NOMO-1 treated with DMSO at 0.1 percent for 48 hours (cell line): ENCODE data around the gene GPC6.

Experiments used
- DNase-seq: peaks from one replicate; lab custom pipeline; 2025; ENCODE audit not compliant: unreplicated experiment; lab: John Stamatoyannopoulos, UW

Gene GPC6

GRCh38 chr13:93882086-93882651 is 655.6 kb downstream of the GPC6 start:
- DNase-seq: no peak

GRCh38 chr13:93889430-93889951 is 662.9 kb downstream of the GPC6 start:
- DNase-seq: no peak

- DNase-seq: no peak
These were observed 673.4 kb downstream of the GPC6 start for GRCh38 chr13:93899981-93900380.

GRCh38 chr13:93900731-93901130 is 674.1 kb downstream of the GPC6 start:
- DNase-seq: no peak

GRCh38 chr13:93903909-93904308 is 677.3 kb downstream of the GPC6 start:
- no peak for DNase-seq

- DNase-seq: no peak
These were observed 688.7 kb downstream of the GPC6 start for GRCh38 chr13:93915269-93915809.

- DNase-seq: no peak
These were observed 695.7 kb downstream of the GPC6 start for GRCh38 chr13:93922063-93922855.

- no peak for DNase-seq
These were observed 699.4 kb downstream of the GPC6 start for GRCh38 chr13:93925990-93926389.

GRCh38 chr13:93926425-93926824 is 699.8 kb downstream of the GPC6 start:
- no peak for DNase-seq

- no peak for DNase-seq
These were observed 700.8 kb downstream of the GPC6 start for GRCh38 chr13:93927431-93927830.

GRCh38 chr13:93932901-93933300 is 706.3 kb downstream of the GPC6 start:
- DNase-seq: no peak

- no peak for DNase-seq
These were observed 710.3 kb downstream of the GPC6 start for GRCh38 chr13:93936901-93937300.

- DNase-seq: no peak
These were observed 714.8 kb downstream of the GPC6 start for GRCh38 chr13:93941444-93941843.

- no peak for DNase-seq
These were observed 715.4 kb downstream of the GPC6 start for GRCh38 chr13:93942016-93942415.

- DNase-seq: no peak
These were observed 719.0 kb downstream of the GPC6 start for GRCh38 chr13:93945621-93946020.

- no peak for DNase-seq
These were observed 720.4 kb downstream of the GPC6 start for GRCh38 chr13:93946994-93947393.

- DNase-seq: no peak
These were observed 721.0 kb downstream of the GPC6 start for GRCh38 chr13:93947651-93948050.

- no peak for DNase-seq
These were observed 721.7 kb downstream of the GPC6 start for GRCh38 chr13:93948162-93948922.

GRCh38 chr13:93951108-93951507 is 724.5 kb downstream of the GPC6 start:
- no peak for DNase-seq

- DNase-seq: no peak
These were observed 725.3 kb downstream of the GPC6 start for GRCh38 chr13:93951951-93952350.

GRCh38 chr13:93953841-93954240 is 727.2 kb downstream of the GPC6 start:
- no peak for DNase-seq

- no peak for DNase-seq
These were observed 729.3 kb downstream of the GPC6 start for GRCh38 chr13:93955904-93956303.
